Amniotic stem cell (primary cell): ENCODE data around the gene VSIR.

ENCODE experiments used
- DNase-seq: peaks from one replicate; lab custom pipeline; 2025; lab: John Stamatoyannopoulos, UW

The VSIR gene

DNA sequence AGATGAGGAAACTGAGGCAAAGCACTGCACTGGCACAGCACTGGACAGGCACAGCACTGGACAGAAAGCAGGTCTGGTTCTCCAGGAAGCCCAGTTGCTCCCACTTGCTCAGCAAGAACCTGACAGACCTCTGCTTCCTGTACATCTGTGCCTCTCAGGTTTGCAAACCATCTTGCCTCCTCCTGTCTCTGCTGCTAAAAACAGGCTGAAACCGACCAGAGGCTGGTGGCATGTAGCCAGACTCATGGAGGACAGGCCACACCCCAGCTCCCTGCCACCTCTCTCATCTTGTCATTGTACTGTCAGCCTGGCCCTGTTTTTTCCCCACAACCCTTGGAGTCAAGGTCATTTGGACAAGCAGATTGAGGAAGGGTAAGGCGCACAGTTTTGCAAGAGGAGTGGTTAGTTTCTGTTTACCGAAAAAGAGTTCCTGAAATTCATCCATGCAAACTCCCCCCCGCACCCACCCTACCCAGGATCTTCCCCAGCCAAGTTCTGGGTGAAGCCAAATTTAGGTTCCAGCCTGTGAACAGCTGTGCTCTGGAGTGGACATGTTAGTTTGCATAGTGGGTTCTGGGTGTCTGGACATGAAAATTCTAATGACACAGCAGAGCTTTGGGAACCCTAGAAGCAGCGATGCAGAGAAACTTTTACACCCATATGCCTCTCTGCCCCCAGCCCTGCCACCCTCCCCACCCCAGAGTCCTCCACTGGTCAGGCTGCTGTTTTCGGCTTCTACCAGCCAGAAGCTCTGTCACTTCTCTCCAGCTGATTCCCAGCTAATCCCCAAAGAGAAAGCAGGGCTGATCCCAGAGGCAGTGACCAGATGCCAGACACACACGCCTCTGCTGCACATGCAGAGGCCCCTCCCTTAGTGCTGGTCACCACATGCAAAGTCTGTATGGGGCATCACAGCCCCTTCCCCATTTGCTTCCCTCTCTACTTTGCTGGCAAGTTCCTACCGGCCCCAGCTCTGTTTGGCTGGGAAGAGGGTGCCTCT lies 45.3 kb downstream of the VSIR start:
- DNase-seq = no peak

GRCh38 chr10:71727105-71727737 lies 46.1 kb downstream of the VSIR start:
- no peak for DNase-seq

DNA sequence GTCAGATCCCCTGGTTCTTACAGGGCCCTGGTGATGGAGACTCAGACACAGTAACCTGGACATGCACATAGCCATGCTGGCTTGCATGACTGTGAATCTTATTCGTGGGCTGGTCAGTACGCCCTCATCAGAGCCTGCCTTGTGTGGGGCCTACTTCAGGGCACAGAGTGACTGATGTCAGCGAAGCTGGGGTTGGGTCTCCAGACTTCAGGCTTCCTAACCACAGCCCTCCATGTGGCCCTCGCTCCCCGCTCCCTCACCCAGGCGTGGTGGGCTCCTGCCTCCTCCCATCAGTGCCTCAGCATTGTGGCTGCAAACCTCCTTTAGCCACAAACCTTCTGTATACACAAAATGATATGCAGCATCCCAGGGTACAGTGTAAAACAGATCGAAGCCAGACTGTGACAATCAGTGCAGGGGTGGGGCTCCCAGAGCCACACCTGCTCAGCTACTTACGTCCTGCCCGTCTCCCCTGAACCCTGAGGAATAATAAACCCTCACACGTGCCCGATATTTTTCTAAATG lies 46.7 kb downstream of the VSIR start:
- no peak for DNase-seq

GRCh38 chr10:71725998-71726579 lies 47.2 kb downstream of the VSIR start:
- DNase-seq = no peak

GRCh38 chr10:71725249-71725648 lies 48.1 kb downstream of the VSIR start:
- no peak for DNase-seq

- DNase-seq = no peak
Measured at GRCh38 chr10:71724539-71724938, 48.8 kb downstream of the VSIR start.

DNA sequence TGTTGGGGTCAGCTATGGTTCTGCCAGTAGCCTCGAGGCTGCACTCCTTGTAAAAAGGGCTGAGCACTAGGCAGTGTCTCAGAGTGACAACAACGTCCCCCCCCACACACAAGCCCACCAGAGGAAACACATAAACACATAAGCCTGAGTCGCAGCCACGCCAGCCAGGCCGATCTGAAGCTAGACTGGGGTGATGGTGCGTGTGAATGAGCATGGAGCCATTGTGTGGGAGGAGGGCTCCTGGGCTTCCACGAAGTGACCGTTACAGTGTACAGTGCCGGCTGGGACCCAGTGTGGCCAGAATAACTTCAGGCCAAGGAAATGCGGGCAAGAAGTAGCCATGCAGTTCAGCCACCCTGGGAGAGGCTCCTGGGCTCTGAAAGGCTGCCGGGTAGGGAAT lies 50.0 kb downstream of the VSIR start:
- no peak for DNase-seq

GRCh38 chr10:71722849-71723248 lies 50.5 kb downstream of the VSIR start:
- no peak for DNase-seq

DNA sequence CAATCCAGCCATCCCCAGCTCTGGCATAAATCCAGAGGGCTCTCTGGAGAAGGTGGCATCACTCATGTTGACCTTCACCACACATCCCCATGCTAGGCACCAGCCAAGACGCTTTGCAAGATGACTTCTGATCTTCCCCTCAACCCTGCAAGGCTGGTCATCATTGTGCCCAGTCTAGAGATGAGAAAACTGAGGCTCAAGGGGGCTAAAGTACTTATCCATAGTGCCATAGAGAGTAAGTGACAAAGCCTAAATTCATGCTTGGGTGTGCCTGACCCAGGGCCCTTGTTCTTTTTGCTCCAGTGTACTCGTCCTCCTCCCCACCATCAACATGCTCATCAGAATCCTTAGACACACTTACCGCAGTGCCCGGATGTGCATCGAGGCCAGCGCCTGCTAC lies 52.0 kb downstream of the VSIR start:
- DNase-seq = no peak

DNA sequence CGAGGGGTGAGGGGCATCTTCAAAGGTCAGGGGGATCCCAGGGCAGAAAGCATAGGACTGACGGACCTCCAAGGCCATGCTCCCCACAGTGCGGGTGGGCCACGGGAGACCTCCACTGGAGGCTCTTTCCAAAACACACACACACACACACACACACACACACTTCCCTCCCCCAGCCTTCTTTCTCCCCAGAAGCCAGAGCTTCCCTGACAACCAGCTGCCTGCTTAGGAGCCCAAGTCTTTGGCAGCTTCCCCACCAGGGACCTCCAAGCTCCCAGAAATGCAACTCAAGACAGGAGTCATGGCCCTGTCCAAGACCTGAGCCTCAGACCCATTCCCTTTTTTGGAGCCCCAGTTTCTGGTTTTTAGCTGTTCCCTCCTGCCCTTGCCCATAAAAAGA lies 53.0 kb downstream of the VSIR start:
- DNase-seq = no peak

DNA sequence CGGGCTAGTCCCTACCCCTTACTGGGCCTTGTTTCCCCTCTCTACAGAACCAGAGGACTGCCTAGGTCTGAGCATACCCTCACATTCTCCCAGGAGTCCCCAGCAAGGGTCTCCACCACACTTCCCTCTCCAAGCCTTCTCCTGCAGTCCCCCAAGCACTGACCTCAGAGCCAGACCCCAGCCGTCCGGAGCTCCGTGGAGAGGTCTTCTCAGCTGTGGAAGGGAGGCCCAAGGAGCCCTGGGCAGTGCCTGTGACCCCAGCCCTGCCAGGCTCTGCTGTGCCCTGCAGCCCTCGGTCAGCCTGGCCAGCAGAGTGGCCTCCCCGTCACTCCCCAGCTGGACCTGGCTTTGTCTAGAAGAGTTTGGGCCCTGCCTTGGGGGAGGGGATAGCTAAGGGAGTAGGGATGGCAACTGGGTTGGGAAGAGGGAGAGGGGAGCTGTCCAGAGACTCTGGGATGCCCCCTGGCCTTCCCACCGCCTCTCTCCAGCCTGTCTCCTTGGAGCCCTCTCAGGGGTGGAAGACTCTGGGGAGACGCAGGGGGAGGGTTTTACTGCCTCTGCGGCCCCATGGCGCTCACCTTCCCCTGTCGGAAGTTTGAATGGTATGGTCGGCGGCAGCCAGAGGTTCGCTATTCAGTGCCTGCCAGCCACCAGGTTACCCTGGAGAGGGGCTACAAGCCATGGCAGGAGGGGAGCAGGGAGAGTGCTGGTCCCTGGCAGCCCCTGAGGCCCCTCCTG lies 53.7 kb downstream of the VSIR start, which contains the start of gene C10orf105:
Gene C10orf105, minus strand, starts transcription at position 315 of the 738 bp plus-strand sequence. CDS start 3,441 bp downstream, outside the sequence.
- no peak for DNase-seq

DNA sequence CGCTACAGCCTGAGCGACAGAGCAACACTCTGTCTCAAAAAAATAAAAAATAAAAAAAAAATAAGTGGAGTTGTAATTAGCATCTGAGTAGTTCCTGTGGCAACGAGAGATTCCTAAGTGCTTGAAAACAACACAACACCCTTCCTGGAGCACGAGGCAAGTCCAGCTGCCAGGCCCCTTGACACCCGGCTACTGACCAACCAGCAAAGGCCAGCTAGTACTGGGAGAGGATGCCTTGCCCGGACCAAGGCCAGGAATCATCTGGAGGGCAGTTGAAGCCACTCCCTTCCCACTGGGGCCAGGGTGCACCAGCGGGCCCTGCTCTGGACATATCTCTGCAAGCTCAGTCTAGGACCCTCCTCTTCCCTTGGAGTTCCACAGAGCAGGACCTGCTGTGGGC lies 54.3 kb downstream of the VSIR start:
- no peak for DNase-seq

GRCh38 chr10:71718165-71718698 lies 55.1 kb downstream of the VSIR start:
- DNase-seq = no peak

GRCh38 chr10:71717551-71717951 lies 55.8 kb downstream of the VSIR start:
- no peak for DNase-seq

GRCh38 chr10:71717056-71717455 lies 56.3 kb downstream of the VSIR start:
- no peak for DNase-seq

GRCh38 chr10:71716426-71716825 lies 56.9 kb downstream of the VSIR start:
- DNase-seq = no peak

DNA sequence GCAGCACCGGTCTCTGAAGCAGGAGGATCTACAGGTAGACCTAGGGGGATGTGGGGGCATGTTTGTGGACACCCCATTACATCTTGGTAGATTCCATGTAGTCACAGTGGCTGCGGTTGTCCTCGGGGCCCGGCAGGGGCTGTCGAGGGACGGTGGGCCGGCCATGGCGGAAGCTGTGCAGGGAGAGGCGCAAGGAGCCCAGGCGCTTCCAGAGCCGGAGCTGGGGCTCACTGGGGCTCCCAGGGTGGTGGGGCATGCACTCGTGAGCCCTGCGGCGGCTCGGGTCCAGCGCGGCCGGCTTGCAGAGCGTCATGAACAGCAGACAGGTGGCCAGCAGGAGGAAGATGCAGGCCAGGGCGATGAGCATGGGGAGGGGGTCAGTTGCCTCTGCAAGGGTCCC lies 57.5 kb downstream of the VSIR start:
- no peak for DNase-seq

DNA sequence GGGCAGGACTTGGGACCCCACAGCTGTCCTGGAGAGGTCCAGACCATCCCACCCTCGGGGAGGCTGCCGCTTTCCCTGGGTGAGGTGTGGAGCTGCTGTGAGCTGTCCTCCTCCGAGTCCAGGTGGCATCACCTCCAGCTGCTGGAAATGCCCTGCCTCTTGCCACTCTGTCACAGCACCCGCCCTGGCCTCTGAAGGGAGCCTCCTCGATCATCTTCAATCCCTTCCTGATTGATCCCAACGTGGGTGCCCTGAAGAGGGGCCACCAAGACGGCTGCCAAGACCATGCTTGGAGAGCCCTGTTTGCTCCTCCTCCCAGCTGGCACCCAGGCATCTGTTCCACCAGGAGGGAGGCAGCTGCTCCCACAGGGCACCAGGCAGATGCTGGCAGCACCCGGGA lies 58.3 kb downstream of the VSIR start:
- DNase-seq = no peak

GRCh38 chr10:71714592-71714991 lies 58.7 kb downstream of the VSIR start:
- no peak for DNase-seq

DNA sequence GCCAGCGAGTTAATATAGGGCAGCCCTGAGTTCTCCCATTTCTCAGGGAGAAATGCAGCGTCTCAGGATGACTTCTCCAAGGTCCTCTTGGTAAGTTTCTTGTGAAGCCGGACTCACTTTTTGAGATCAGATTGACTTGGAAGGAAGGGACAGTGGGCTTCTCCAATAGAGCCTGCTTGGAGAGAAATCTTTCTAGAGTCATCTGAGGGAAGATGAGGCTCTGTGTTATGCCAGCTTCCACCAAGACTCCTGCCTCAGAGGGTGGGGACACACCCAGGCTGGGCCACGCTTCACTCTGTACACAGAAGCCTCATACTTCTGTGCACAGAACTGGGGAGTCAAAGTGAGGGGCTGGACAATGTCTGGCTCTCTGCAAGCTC lies 59.3 kb downstream of the VSIR start:
- DNase-seq = no peak

GRCh38 chr10:71713135-71714030 lies 59.9 kb downstream of the VSIR start:
- DNase-seq = peak; percentile 44
